ENCODE measurements around the gene SIGLEC8.

GRCh38 chr19:51430221-51430620, 28.0 kb downstream of the SIGLEC8 start:
- no peak for TF ChIP-seq EZH2 (IDR thresholded peaks at IDR 0.05)
- TF ChIP-seq CTCF (IDR thresholded peaks at IDR 0.05) = no peak
- TF ChIP-seq EZH2phosphoT487 (IDR thresholded peaks at IDR 0.05) = no peak
